SK-N-SH treated with all-trans-retinoic acid at 6 μM for 48 hours (cell line): ENCODE results near the gene PKD2L2.

Source experiments
- ESRRG ChIP-seq: fragments of 250-450 bp; sonication (Bioruptor Pico); IDR thresholded peaks from 2 replicates; pipeline ENCODE4 v1.6.1; 2021; ENCODE audit warnings: mild to moderate bottlenecking
- ISL1 ChIP-seq: fragments of 250-450 bp; sonication (Bioruptor Pico); IDR thresholded peaks from 2 replicates; pipeline ENCODE4 v2.1.2; 2022; ENCODE audit warnings: mild to moderate bottlenecking, moderate library complexity
- OSR1 ChIP-seq: fragments of 250-450 bp; sonication (Bioruptor Pico); IDR thresholded peaks from 2 replicates; pipeline ENCODE4 v1.8.0; 2022; ENCODE audit warnings: moderate library complexity, mild to moderate bottlenecking, inconsistent platforms
- TCF4 ChIP-seq: fragments of 250-450 bp; sonication (Bioruptor Pico); IDR thresholded peaks from 2 replicates; pipeline ENCODE4 v1.8.0; 2021; ENCODE audit warnings: mild to moderate bottlenecking, moderate library complexity, borderline replicate concordance
- ZC3H10 ChIP-seq: fragments of 250-450 bp; sonication (Bioruptor Pico); IDR thresholded peaks from 2 replicates; pipeline ENCODE4 v1.5.1; 2021; ENCODE audit warnings: mild to moderate bottlenecking, moderate library complexity
- ZFP30 ChIP-seq: fragments of 450-650 bp; formaldehyde crosslinking; IDR thresholded peaks from 2 replicates; pipeline ENCODE4 v1.5.0; 2022; ENCODE audit warnings: mild to moderate bottlenecking, moderate library complexity
- ZNF70 ChIP-seq: fragments of 450-650 bp; formaldehyde crosslinking; IDR thresholded peaks from 2 replicates; pipeline ENCODE4 v1.5.0; 2020; ENCODE audit warnings: mild to moderate bottlenecking, moderate library complexity
- ZNF8 ChIP-seq: fragments of 450-650 bp; formaldehyde crosslinking; IDR thresholded peaks from 2 replicates; pipeline ENCODE4 v1.5.0; 2020; ENCODE audit warnings: mild to moderate bottlenecking, moderate library complexity
- TF ChIP-seq, protein P1 (sequence below): fragments of 250-450 bp; sonication (Bioruptor Pico); IDR thresholded peaks from 2 replicates; pipeline ENCODE4 v1.8.0; 2021; ENCODE audit warnings: low read depth, mild to moderate bottlenecking, moderate library complexity, borderline replicate concordance
- TF ChIP-seq, protein P2 (sequence below): fragments of 250-450 bp; sonication (Bioruptor Pico); IDR thresholded peaks from 2 replicates; pipeline ENCODE4 v1.8.0; 2020; ENCODE audit warnings: mild to moderate bottlenecking, moderate library complexity, borderline replicate concordance

DNA sequence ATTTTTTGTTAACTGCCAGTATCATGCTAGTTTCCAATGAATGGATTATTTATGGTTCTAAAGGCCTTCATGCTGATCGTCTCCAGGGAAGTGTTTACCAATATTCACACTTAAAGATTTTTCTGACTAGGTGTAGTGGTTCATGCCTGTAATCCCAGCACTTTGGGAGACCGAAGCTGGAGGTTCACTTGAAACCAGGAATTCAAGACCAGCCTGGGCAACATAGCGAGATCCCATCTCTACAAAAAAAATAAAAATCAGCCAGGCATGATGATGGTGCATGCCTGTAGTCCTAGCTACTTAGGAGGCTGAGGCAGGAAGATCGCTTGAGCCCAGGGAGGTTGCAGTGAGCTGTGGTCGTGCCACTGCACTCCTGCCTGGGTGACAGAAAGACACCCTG lies 100.2 kb downstream of the PKD2L2 start:
- TF ChIP-seq ESRRG (CRISPR knock-in tag) (no peak), TCF4 (CRISPR knock-in tag) (no peak), ISL1 (CRISPR knock-in tag) (no peak), ZNF70 (CRISPR knock-in tag) (no peak), OSR1 (CRISPR knock-in tag) (no peak), ZFP30 (CRISPR knock-in tag) (no peak), ZC3H10 (CRISPR knock-in tag) (no peak), ZNF8 (CRISPR knock-in tag) (no peak)
- TF ChIP-seq, protein P1, sequence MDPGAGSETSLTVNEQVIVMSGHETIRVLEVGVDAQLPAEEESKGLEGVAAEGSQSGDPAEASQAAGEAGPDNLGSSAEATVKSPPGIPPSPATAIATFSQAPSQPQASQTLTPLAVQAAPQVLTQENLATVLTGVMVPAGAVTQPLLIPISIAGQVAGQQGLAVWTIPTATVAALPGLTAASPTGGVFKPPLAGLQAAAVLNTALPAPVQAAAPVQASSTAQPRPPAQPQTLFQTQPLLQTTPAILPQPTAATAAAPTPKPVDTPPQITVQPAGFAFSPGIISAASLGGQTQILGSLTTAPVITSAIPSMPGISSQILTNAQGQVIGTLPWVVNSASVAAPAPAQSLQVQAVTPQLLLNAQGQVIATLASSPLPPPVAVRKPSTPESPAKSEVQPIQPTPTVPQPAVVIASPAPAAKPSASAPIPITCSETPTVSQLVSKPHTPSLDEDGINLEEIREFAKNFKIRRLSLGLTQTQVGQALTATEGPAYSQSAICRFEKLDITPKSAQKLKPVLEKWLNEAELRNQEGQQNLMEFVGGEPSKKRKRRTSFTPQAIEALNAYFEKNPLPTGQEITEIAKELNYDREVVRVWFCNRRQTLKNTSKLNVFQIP (CRISPR knock-in tag), result no peak
- TF ChIP-seq, protein P2, sequence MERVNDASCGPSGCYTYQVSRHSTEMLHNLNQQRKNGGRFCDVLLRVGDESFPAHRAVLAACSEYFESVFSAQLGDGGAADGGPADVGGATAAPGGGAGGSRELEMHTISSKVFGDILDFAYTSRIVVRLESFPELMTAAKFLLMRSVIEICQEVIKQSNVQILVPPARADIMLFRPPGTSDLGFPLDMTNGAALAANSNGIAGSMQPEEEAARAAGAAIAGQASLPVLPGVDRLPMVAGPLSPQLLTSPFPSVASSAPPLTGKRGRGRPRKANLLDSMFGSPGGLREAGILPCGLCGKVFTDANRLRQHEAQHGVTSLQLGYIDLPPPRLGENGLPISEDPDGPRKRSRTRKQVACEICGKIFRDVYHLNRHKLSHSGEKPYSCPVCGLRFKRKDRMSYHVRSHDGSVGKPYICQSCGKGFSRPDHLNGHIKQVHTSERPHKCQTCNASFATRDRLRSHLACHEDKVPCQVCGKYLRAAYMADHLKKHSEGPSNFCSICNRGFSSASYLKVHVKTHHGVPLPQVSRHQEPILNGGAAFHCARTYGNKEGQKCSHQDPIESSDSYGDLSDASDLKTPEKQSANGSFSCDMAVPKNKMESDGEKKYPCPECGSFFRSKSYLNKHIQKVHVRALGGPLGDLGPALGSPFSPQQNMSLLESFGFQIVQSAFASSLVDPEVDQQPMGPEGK (CRISPR knock-in tag), result no peak
